Measurements from ENCODE around the gene ZBTB33. TPM values are rescaled to one million over a fixed set of nuclear protein-coding genes. Genes with fewer than 3 reads are reported as not detected.

Gene ZBTB33
- total RNA-seq, 6 donors from 2014 or later, result 5.0 to 18.6 (median 12.6) TPM

GRCh38 chrX:120297923-120298322, 47.3 kb downstream of the ZBTB33 start:
- Histone ChIP-seq H3K27me3 (no peaks in the 10 kb centered on the region), H3K36me3 (no peaks in the 10 kb centered on the region), H3K27ac (no peak overlapping the region), H3K4me1 (no peaks in the 10 kb centered on the region), H3K4me3 (no peak overlapping the region), H3K9me3 (no peaks in the 10 kb centered on the region)
- TF ChIP-seq POLR2AphosphoS5 (IDR thresholded peaks at IDR 0.05) (no peak), CTCF (IDR thresholded peaks at IDR 0.05) (no peak), POLR2A (IDR thresholded peaks at IDR 0.05) (no peak), EP300 (IDR thresholded peaks at IDR 0.05) (no peak)
- ATAC-seq (ENCODE audit: low FRiP score in 2 of 2) (no peak), DNase-seq (no peak)
- WGBS, 2 donors, result 76 to 100% methylated on average over 1 of the region's 1 CpG

- Histone ChIP-seq H3K4me1 (no peaks in the 10 kb centered on the region), H3K27me3 (no peaks in the 10 kb centered on the region), H3K36me3 (no peaks in the 10 kb centered on the region), H3K4me3 (no peak overlapping the region), H3K9me3 (no peaks in the 10 kb centered on the region), H3K27ac (no peak overlapping the region)
- 40 to 58% methylated on average over 1 to 2 of the region's 2 CpGs for WGBS, 2 donors
- no peak for DNase-seq
- TF ChIP-seq POLR2AphosphoS5 (IDR thresholded peaks at IDR 0.05), result no peak
- peak in 1 of 6 experiments; percentile 15 for TF ChIP-seq CTCF (IDR thresholded peaks at IDR 0.05)
- TF ChIP-seq POLR2A (IDR thresholded peaks at IDR 0.05), result no peak
- ATAC-seq (ENCODE audit: low FRiP score in 2 of 2), result no peak
These were observed 49.3 kb downstream of the ZBTB33 start for GRCh38 chrX:120299928-120300327.

GRCh38 chrX:120301497-120301896, 50.9 kb downstream of the ZBTB33 start:
- no peak overlapping the region for H3K27ac ChIP-seq
- no peak for DNase-seq
- ATAC-seq (ENCODE audit: low FRiP score in 2 of 2), result no peak
- TF ChIP-seq EP300 (IDR thresholded peaks at IDR 0.05), result no peak
- no peak for TF ChIP-seq CTCF (IDR thresholded peaks at IDR 0.05)
- no peak for TF ChIP-seq POLR2AphosphoS5 (IDR thresholded peaks at IDR 0.05)
- TF ChIP-seq POLR2A (IDR thresholded peaks at IDR 0.05), result no peak
- H3K4me3 ChIP-seq, result no peak overlapping the region
- H3K36me3 ChIP-seq, result no peaks in the 10 kb centered on the region
- H3K4me1 ChIP-seq, result no peaks in the 10 kb centered on the region
- WGBS, 2 donors, result 45 to 70% methylated on average over 2 of the region's 2 CpGs
- no peaks in the 10 kb centered on the region for H3K9me3 ChIP-seq
- no peaks in the 10 kb centered on the region for H3K27me3 ChIP-seq

- Histone ChIP-seq H3K4me1 (no peaks in the 10 kb centered on the region), H3K27ac (no peak overlapping the region), H3K36me3 (no peaks in the 10 kb centered on the region), H3K9me3 (no peaks in the 10 kb centered on the region), H3K27me3 (no peaks in the 10 kb centered on the region), H3K4me3 (no peak overlapping the region)
- TF ChIP-seq POLR2AphosphoS5 (IDR thresholded peaks at IDR 0.05) (no peak), EP300 (IDR thresholded peaks at IDR 0.05) (no peak), POLR2A (IDR thresholded peaks at IDR 0.05) (no peak), CTCF (IDR thresholded peaks at IDR 0.05) (no peak)
- DNase-seq (no peak), ATAC-seq (ENCODE audit: low FRiP score in 2 of 2) (no peak)
- WGBS, 2 donors, result 27 to 38% methylated on average over 4 of the region's 4 CpGs
These were observed 51.3 kb downstream of the ZBTB33 start for GRCh38 chrX:120301960-120302359.

GRCh38 chrX:120302434-120302833, 51.8 kb downstream of the ZBTB33 start:
- Histone ChIP-seq H3K9me3 (no peaks in the 10 kb centered on the region), H3K27me3 (no peaks in the 10 kb centered on the region), H3K4me3 (no peak overlapping the region), H3K36me3 (no peaks in the 10 kb centered on the region), H3K4me1 (no peaks in the 10 kb centered on the region), H3K27ac (no peak overlapping the region)
- 12 to 13% methylated on average over 4 of the region's 4 CpGs for WGBS, 2 donors
- TF ChIP-seq CTCF (IDR thresholded peaks at IDR 0.05) (no peak), POLR2A (IDR thresholded peaks at IDR 0.05) (peak in 1 of 4 donors; percentile 24), POLR2AphosphoS5 (IDR thresholded peaks at IDR 0.05) (peak in 1 of 2 donors; percentile 19), EP300 (IDR thresholded peaks at IDR 0.05) (no peak)
- DNase-seq, result peak in 1 of 2 donors; percentile 53
- ATAC-seq (ENCODE audit: low FRiP score in 2 of 2), result peak in 1 of 2 donors; percentile 68
